NCI-H2196 (cell line): ENCODE data around the gene METTL8.
"Not testable (repeated sequence)": the region's sequence is repeated elsewhere in the genome, so short reads cannot be mapped to it uniquely, and the experiment has no call there.

Source experiments
- DNase-seq: peaks from one replicate; lab custom pipeline; 2025; ENCODE audit not compliant: unreplicated experiment; lab: John Stamatoyannopoulos, UW

METTL8 gene

GRCh38 chr2:171430516-171431410 lies 3.0 kb downstream of the METTL8 start:
- no peak for DNase-seq

- not testable (repeated sequence) for DNase-seq
Observed at GRCh38 chr2:171422710-171423495, 10.9 kb downstream of the METTL8 start.

- no peak for DNase-seq
Observed at GRCh38 chr2:171420728-171421563, 12.8 kb downstream of the METTL8 start.

- no peak for DNase-seq
Observed at GRCh38 chr2:171419333-171419732, 14.5 kb downstream of the METTL8 start.

GRCh38 chr2:171416009-171416926 lies 17.5 kb downstream of the METTL8 start:
- peak; percentile 88 for DNase-seq

- DNase-seq: not testable (repeated sequence)
Observed at GRCh38 chr2:171414645-171415044, 19.1 kb downstream of the METTL8 start.

- no peak for DNase-seq
Observed at GRCh38 chr2:171412571-171413175, 21.1 kb downstream of the METTL8 start.

- DNase-seq: no peak
Observed at GRCh38 chr2:171411791-171412483, 21.9 kb downstream of the METTL8 start.

GRCh38 chr2:171411214-171411613 lies 22.6 kb downstream of the METTL8 start:
- DNase-seq: no peak

GRCh38 chr2:171410624-171411023 lies 23.2 kb downstream of the METTL8 start:
- no peak for DNase-seq

- no peak for DNase-seq
Observed at GRCh38 chr2:171410101-171410500, 23.7 kb downstream of the METTL8 start.

- no peak for DNase-seq
Observed at GRCh38 chr2:171409436-171409971, 24.3 kb downstream of the METTL8 start.

GRCh38 chr2:171407676-171408044 lies 26.1 kb downstream of the METTL8 start:
- no peak for DNase-seq

- DNase-seq: no peak
Observed at GRCh38 chr2:171407030-171407675, 26.6 kb downstream of the METTL8 start.

GRCh38 chr2:171406044-171406443 lies 27.7 kb downstream of the METTL8 start:
- no peak for DNase-seq

- DNase-seq: no peak
Observed at GRCh38 chr2:171405546-171405945, 28.2 kb downstream of the METTL8 start.

GRCh38 chr2:171404719-171405118 lies 29.1 kb downstream of the METTL8 start:
- no peak for DNase-seq

GRCh38 chr2:171404261-171404660 lies 29.5 kb downstream of the METTL8 start:
- no peak for DNase-seq
